Uterus (tissue), 4 donors: ENCODE measurements around the gene TSEN54. TPM values are rescaled to one million over a fixed set of nuclear protein-coding genes. Genes with fewer than 3 reads are reported as not detected.

ENCODE experiments used
- DNase-seq, 2 donors: peaks; one replicate each; pipeline ENCODE4 v3.0.0-alpha.2; 2019 to 2020
- H3K27ac ChIP-seq, 2 donors: fragments of 200-600 bp; sonication (generic); 1 replicate in 1 of 2; 2 replicates in 1 of 2; pipeline ENCODE4 v1.5.1; 2016 to 2018
- H3K27me3 ChIP-seq, 2 donors: fragments of 200-600 bp; sonication (generic); one replicate each; pipeline ENCODE4 v1.5.1; 2018 to 2019; ENCODE audit warnings: control low read depth in 1 of 2
- H3K36me3 ChIP-seq, 2 donors: fragments of 200-600 bp; sonication (generic); one replicate each; pipeline ENCODE4 v1.5.1; 2019; ENCODE audit warnings: control low read depth in 1 of 2
- H3K4me1 ChIP-seq, 2 donors: fragments of 200-600 bp; sonication (generic); one replicate each; pipeline ENCODE4 v1.5.1; 2018 to 2019; ENCODE audit warnings: control low read depth in 1 of 2
- H3K4me3 ChIP-seq, 2 donors: fragments of 200-600 bp; sonication (generic); 1 replicate in 1 of 2; 2 replicates in 1 of 2; pipeline ENCODE4 v1.5.1; 2018 to 2019; ENCODE audit warnings: mild to moderate bottlenecking in 1 of 2
- H3K9me3 ChIP-seq, 2 donors: fragments of 200-600 bp; sonication (generic); one replicate each; pipeline ENCODE4 v1.5.1; 2019; ENCODE audit warnings: control low read depth in 1 of 2
- POLR2A ChIP-seq, 2 donors: fragments of 450-650 bp; IDR thresholded peaks; one replicate each; pipeline ENCODE4 v1.6.1; 2016; ENCODE audit warnings: antibody characterized with exemption in 2 of 2, mild to moderate bottlenecking in 1 of 2, moderate library complexity in 1 of 2
- intact Hi-C: fragments of 100-400 bp; cut with DNase I; formaldehyde crosslinking; loops from one replicate; pipeline ENCODE4 v1.15.1; 2023; ENCODE audit warnings: low total_unique reads
- total RNA-seq, 4 donors: library from RNA; depleted of rRNA in 3 of 4; stranded (reverse); fragments of >200 nt in 3 of 4; gene quantifications; one replicate each; pipeline versions ENCODE4 v1.1.0 to v1.2.4, GENCODE V29; 2014 to 2023
- TF ChIP-seq, protein P1 (sequence below), 4 experiments: fragments of 200-600 bp in 2 of 4; fragments of 450-650 bp in 2 of 4; sonication (generic) in 2 of 4; IDR thresholded peaks; one replicate each; pipeline ENCODE4 v1.5.1; 2016 to 2019; ENCODE audit warnings: antibody characterized with exemption in 4 of 4, mild to moderate bottlenecking in 2 of 4, moderate library complexity in 1 of 4
- donor health status: DM: yes; HTN: yes; CAD: no.

Gene TSEN54
- total RNA-seq, 4 donors from 2014 or later: 17.4 to 102 (median 20.6) TPM

DNA sequence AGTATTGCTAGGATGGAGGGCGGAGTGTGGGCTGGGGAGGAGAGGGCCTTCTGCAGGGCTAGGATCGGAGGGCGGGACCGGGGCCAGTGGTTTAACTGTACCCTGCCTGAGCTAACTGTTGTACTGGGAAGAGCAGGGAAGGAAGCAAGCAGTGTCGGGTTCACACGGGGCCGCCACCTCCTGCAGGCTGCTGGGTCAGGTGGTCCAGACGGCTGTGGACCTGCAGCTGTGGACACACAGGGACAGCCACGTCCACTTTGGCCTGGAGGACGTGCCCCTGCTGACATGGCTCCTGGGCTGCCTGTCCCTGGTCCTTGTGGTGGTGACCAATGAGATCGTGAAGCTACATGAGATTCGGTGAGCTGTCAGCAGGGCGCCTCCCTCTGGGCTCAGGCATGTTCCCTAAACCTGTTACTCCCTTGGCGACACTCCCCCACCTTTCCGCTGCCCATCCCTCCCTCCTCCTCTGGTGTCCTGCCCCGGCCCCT is 17.6 kb upstream of the TSEN54 start:
- peak overlapping the region; percentile 62 to 71 for H3K27ac ChIP-seq
- TF ChIP-seq, protein P1, sequence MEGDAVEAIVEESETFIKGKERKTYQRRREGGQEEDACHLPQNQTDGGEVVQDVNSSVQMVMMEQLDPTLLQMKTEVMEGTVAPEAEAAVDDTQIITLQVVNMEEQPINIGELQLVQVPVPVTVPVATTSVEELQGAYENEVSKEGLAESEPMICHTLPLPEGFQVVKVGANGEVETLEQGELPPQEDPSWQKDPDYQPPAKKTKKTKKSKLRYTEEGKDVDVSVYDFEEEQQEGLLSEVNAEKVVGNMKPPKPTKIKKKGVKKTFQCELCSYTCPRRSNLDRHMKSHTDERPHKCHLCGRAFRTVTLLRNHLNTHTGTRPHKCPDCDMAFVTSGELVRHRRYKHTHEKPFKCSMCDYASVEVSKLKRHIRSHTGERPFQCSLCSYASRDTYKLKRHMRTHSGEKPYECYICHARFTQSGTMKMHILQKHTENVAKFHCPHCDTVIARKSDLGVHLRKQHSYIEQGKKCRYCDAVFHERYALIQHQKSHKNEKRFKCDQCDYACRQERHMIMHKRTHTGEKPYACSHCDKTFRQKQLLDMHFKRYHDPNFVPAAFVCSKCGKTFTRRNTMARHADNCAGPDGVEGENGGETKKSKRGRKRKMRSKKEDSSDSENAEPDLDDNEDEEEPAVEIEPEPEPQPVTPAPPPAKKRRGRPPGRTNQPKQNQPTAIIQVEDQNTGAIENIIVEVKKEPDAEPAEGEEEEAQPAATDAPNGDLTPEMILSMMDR (IDR thresholded peaks at IDR 0.05): no peak
- no peaks in the 10 kb centered on the region for H3K4me1 ChIP-seq
- intact Hi-C loops: no loop called here
- H3K9me3 ChIP-seq: no peaks in the 10 kb centered on the region
- no peak overlapping the region for H3K4me3 ChIP-seq
- no peaks in the 10 kb centered on the region for H3K36me3 ChIP-seq
- no peaks in the 10 kb centered on the region for H3K27me3 ChIP-seq
- no peak for DNase-seq

DNA sequence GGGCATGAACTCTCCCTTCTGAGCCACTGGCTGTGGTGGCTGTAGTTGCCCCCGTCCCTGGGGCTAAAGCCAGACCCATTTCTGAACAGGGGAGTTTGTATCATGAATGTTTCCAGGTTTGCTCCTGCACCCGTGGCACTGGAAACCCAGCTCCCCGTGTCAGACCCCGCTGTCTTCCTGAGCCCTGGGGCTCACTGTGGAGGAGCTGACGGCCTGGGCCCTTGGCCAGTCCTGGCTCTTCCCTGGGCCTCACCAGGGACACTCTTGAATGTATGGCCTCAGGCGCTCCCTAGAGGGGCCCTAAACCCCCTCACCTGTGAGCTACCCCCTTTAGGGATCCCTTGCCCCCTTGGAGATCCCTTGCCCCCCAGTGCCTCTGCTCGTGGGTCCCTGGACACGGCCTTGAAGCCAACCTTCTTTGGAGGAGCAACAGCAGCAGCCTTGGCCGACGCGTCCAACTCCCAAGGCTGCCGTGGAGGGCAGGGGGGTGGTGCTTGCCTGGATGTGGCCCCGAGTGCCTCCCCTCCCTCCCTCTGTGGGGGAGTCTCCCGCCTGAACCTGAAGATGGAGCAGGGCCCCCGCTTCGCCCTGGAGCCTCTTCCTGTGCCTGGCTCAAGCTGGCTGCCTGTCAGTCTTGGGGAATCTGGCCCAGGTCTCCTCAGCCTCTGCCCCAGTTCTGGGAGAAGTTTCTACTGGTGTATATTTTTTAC is 16.9 kb upstream of the TSEN54 start:
- H3K27ac ChIP-seq: peak overlapping the region; percentile 62 to 71
- intact Hi-C loops: no loop called here

DNA sequence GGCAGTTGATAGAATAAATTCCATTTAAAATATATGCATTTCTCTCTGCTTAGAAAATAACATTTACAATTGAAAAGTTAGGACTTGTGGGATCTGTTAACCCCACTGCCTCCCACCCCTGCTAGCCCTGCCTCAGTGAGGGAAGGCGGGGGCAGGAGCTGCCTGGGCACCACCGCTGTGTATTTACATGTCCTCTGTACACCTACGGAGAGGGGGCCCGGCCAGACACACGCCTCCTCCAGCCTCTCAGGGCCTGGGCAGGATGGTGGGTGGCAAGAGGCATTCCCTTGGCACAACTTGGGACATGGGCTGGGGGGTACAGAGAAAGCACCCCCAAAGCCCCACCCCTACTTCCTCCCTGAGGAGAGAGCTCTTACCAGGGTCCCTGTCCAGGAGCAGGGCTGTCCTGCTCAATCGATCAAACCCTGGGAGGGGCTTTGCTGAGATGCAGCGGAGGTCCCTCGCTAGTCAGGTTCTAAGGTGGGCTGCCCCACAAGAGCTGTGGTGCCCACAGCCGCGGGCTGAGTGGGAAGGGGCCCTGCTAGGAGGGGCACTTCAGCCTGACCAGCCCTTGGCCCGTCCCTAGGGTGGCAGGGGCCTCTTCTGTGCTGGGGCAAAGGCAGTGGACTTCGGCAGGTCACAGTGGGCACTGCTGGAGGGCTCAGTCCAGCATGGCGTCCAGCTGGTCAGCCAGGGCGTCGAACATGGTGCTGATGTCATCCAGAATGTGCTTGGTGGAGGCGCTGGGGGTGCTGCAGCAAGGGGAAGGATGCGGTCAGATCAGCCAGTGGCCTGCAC is 15.7 kb upstream of the TSEN54 start:
- intact Hi-C loops: no loop called here
- Histone ChIP-seq H3K9me3 (no peaks in the 10 kb centered on the region), H3K27me3 (no peaks in the 10 kb centered on the region), H3K4me3 (no peak overlapping the region), H3K4me1 (no peaks in the 10 kb centered on the region), H3K36me3 (no peaks in the 10 kb centered on the region), H3K27ac (peak overlapping the region; percentile 62 to 71)
- TF ChIP-seq POLR2A (IDR thresholded peaks at IDR 0.05): no peak
- TF ChIP-seq, protein P1 (IDR thresholded peaks at IDR 0.05): no peak
- DNase-seq: no peak

More for the DNA sequence above, 16.9 kb upstream of the TSEN54 start:
- peak; percentile 64 to 69 for DNase-seq
- Histone ChIP-seq H3K36me3 (no peaks in the 10 kb centered on the region), H3K27me3 (no peaks in the 10 kb centered on the region), H3K4me3 (no peak overlapping the region), H3K4me1 (no peaks in the 10 kb centered on the region), H3K9me3 (no peaks in the 10 kb centered on the region)
- TF ChIP-seq POLR2A (IDR thresholded peaks at IDR 0.05): no peak
- TF ChIP-seq, protein P1 (IDR thresholded peaks at IDR 0.05): no peak

DNA sequence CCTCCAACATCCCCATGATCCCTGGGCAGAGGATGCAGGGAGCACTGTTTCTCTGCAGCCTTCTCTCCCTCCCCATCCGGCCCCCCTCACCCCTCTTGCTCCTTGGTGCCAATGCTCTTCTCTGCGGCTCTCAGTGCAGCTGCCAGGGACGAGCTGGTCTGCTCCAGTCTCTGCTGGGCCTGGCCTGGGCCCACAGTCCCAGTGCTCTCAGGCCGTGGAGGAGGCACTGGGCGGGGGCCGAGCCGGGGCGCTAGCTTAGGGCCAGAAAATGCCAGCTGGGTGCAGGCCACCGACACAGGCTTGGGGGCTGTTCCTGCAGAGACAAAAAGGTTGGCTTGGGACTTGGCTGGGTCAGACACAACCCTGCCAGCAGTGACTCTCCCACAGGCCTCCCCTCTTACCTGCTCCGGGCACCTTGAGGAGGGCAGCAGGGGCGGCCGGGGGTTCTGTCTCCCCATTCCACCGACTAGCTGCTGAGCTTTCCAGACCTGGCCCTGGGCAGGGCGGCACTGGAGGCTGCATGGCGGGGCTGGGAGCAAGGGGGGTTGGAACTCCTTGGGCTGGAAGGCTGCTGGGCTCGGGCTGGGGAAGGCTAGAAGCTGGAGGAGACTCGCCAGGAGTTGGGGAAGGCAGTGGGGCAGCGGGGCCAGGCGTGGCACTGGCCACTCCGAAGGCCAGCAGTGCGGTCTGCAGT is 14.8 kb upstream of the TSEN54 start:
- H3K27ac ChIP-seq: peak overlapping the region; percentile 28 to 36

More for the DNA sequence above, 14.8 kb upstream of the TSEN54 start:
- no peak overlapping the region for H3K4me3 ChIP-seq
- no peaks in the 10 kb centered on the region for H3K4me1 ChIP-seq
- H3K27me3 ChIP-seq: no peaks in the 10 kb centered on the region
- H3K36me3 ChIP-seq: no peaks in the 10 kb centered on the region
- TF ChIP-seq, protein P1 (IDR thresholded peaks at IDR 0.05): no peak
- TF ChIP-seq POLR2A (IDR thresholded peaks at IDR 0.05): no peak
- DNase-seq: no peak
- intact Hi-C loops: no loop called here
- no peaks in the 10 kb centered on the region for H3K9me3 ChIP-seq
